B cell (primary cell): ENCODE measurements around the gene IL10RA. TPM values are rescaled to one million over a fixed set of nuclear protein-coding genes. Genes with fewer than 3 reads are reported as not detected.
A peak's percentile ranks its signal among the peaks of the same experiment; 100 is the strongest.
"Not testable (repeated sequence)": the region's sequence is repeated elsewhere in the genome, so short reads cannot be mapped to it uniquely, and the experiment has no call there.

ENCODE experiments used
- ATAC-seq: fragments of 200-7000 bp; cut with Tn5 transposase; one replicate; pipeline ENCODE4 v1.10.0; 2021; ENCODE audit warnings: low read depth, mild to moderate bottlenecking, moderate number of reproducible peaks, moderate library complexity
- CTCF ChIA-PET: fragments of 350-600 bp; sonication (Branson Sonifier 250); formaldehyde crosslinking; loops from one replicate; lab custom pipeline; 2021; ENCODE audit warnings: antibody characterized with exemption, inconsistent platforms; lab: Charles Lee
- POLR2A ChIA-PET: fragments of 350-600 bp; sonication (Branson Sonifier 250); formaldehyde crosslinking; loops from one replicate; lab custom pipeline; 2021; ENCODE audit warnings: antibody characterized with exemption; lab: Charles Lee
- DNase-seq: peaks from one replicate; pipeline ENCODE4 v3.0.0; 2013
- H2AFZ ChIP-seq: 2 replicates; pipeline ENCODE4 v1.6.1; 2012; ENCODE audit warnings: mild to moderate bottlenecking, low read depth, low read length; ENCODE audit not compliant: insufficient read depth, poor library complexity, severe bottlenecking
- H3K27ac ChIP-seq, 2 donors: 1 replicate in 1 of 2; 2 replicates in 1 of 2; pipeline ENCODE4 v1.5.1; 2012 to 2013; ENCODE audit warnings: low read length in 2 of 2, mild to moderate bottlenecking in 2 of 2, moderate library complexity in 1 of 2
- H3K27me3 ChIP-seq, 4 experiments: fragments of 200-600 bp in 1 of 4; sonication (generic) in 1 of 4; replicated peaks in 1 of 4; 1 replicate in 2 of 4; 2 replicates in 2 of 4; pipeline versions ENCODE4 v1.6.1 to v1.7.0; 2013 to 2016; ENCODE audit warnings: low read length in 3 of 4, mild to moderate bottlenecking in 2 of 4, mixed read lengths in 1 of 4, moderate library complexity in 1 of 4; ENCODE audit not compliant: insufficient read depth in 4 of 4, control insufficient read depth in 3 of 4; ENCODE audit errors: control extremely low read depth in 1 of 4
- H3K36me3 ChIP-seq, 2 experiments: replicated peaks in 1 of 2; 1 replicate in 1 of 2; 2 replicates in 1 of 2; pipeline versions ENCODE4 v1.6.1 to v1.7.1; 2013; ENCODE audit warnings: low read length in 1 of 2; ENCODE audit not compliant: insufficient read depth in 2 of 2, control insufficient read depth in 1 of 2; ENCODE audit errors: control extremely low read depth in 1 of 2, extremely low read depth in 1 of 2
- H3K4me1 ChIP-seq, 2 donors: fragments of 200-600 bp in 1 of 2; sonication (generic) in 1 of 2; 1 replicate in 1 of 2; 2 replicates in 1 of 2; pipeline versions ENCODE4 v1.5.1 to v1.6.1; 2013 to 2017; ENCODE audit warnings: low read length in 2 of 2; ENCODE audit not compliant: control insufficient read depth in 2 of 2, insufficient read depth in 2 of 2
- H3K4me2 ChIP-seq: replicated peaks from 2 replicates; pipeline ENCODE3; 2012; ENCODE audit warnings: mild to moderate bottlenecking, low read depth, low read length; ENCODE audit not compliant: poor library complexity, severe bottlenecking
- H3K4me3 ChIP-seq, 5 experiments: fragments of 200-600 bp in 1 of 5; sonication (generic) in 1 of 5; 1 replicate in 3 of 5; 2 replicates in 2 of 5; pipeline versions ENCODE4 v1.5.1 to v1.7.0; 2011 to 2016; ENCODE audit warnings: low read length in 4 of 5, mild to moderate bottlenecking in 4 of 5, low read depth in 2 of 5, control low read depth in 1 of 5, moderate library complexity in 1 of 5; ENCODE audit not compliant: insufficient read depth in 1 of 5; ENCODE audit errors: control extremely low read depth in 1 of 5, extremely low read depth in 1 of 5
- H3K79me2 ChIP-seq: fragments of 200-600 bp; sonication (generic); one replicate; pipeline ENCODE4 v1.6.0; 2016; ENCODE audit warnings: low read length; ENCODE audit not compliant: control insufficient read depth, insufficient read depth
- H3K9ac ChIP-seq: fragments of 200-600 bp; sonication (generic); 2 replicates; pipeline ENCODE4 v1.6.1; 2017; ENCODE audit warnings: mild to moderate bottlenecking, low read length, moderate library complexity
- H3K9me3 ChIP-seq, 3 donors: one replicate each; pipeline versions ENCODE4 v1.6.1 to v1.7.1; 2013; ENCODE audit warnings: low read length in 2 of 3; ENCODE audit not compliant: control insufficient read depth in 2 of 3, insufficient read depth in 1 of 3; ENCODE audit errors: control extremely low read depth in 1 of 3
- H4K20me1 ChIP-seq: 2 replicates; pipeline ENCODE4 v1.6.0; 2012; ENCODE audit warnings: mild to moderate bottlenecking, low read length; ENCODE audit not compliant: insufficient read depth, control insufficient read depth, poor library complexity, severe bottlenecking
- H3K27ac Mint-ChIP-seq: one replicate; pipeline ENCODE4 v1.8.0; 2021; ENCODE audit warnings: mixed read lengths
- H3K27me3 Mint-ChIP-seq: one replicate; pipeline ENCODE4 v1.8.0; 2021; ENCODE audit warnings: mixed read lengths
- H3K4me1 Mint-ChIP-seq: one replicate; pipeline ENCODE4 v1.8.0; 2021; ENCODE audit warnings: mixed read lengths
- H3K4me3 Mint-ChIP-seq: one replicate; pipeline ENCODE4 v1.8.0; 2021; ENCODE audit warnings: mixed read lengths
- H3K9me3 Mint-ChIP-seq: one replicate; pipeline ENCODE4 v1.8.0; 2022; ENCODE audit warnings: mixed read lengths; ENCODE audit not compliant: insufficient read depth
- EZH2 ChIP-seq: IDR thresholded peaks from 2 replicates; pipeline ENCODE4 v1.6.1; 2012; ENCODE audit warnings: borderline replicate concordance, low read depth, mild to moderate bottlenecking, moderate library complexity, low read length; ENCODE audit not compliant: insufficient read depth, poor library complexity, severe bottlenecking
- WGBS: methylation state at CpG from one replicate; pipeline ENCODE4 v1.1.5; 2013; ENCODE audit warnings: missing lambda C conversion rate; ENCODE audit not compliant: insufficient coverage; 5-methylcytosine and 5-hydroxymethylcytosine counted together
- intact Hi-C: fragments of 100-400 bp; cut with micrococcal nuclease; formaldehyde crosslinking; loops from one replicate; pipeline ENCODE4 v1.10.0; 2022
- polyA plus RNA-seq: library from polyadenylated mRNA; depleted of rRNA; stranded (reverse); fragments of >200 nt; gene quantifications from 2 replicates; pipeline ENCODE4 v1.2.3, GENCODE V29; 2012
- total RNA-seq, 2 donors: library from RNA; stranded (reverse); fragments of 120-200 nt in 1 of 2; gene quantifications; 1 replicate in 1 of 2; 2 replicates in 1 of 2; pipeline versions ENCODE4 v1.2.3 to v1.2.4, GENCODE V29; 2013 to 2022
- TF ChIP-seq, protein P1 (sequence below): fragments of 200-600 bp; IDR thresholded peaks from one replicate; pipeline ENCODE4 v1.8.0; 2022; ENCODE audit warnings: antibody characterized with exemption, mild to moderate bottlenecking

IL10RA gene
- total and polyA plus RNA-seq, 2 donors (not counting 1 experiment from before 2014, with no cell fraction given) = 73.3 to 417 TPM

GRCh38 chr11:117976445-117976844 lies 9.7 kb upstream of the IL10RA start:
- Histone ChIP-seq H3K79me2 (peaks cover 3% of the 10 kb centered on the region), H2AFZ (no peak overlapping the region), H3K4me2 (no peak overlapping the region), H3K9me3 (peaks cover 0 to 6% (median 0%) of the 10 kb centered on the region in 3 donors), H3K27me3 (no peaks in the 10 kb centered on the region), H3K36me3 (peaks cover 0 to 2% of the 10 kb centered on the region in 2 experiments), H3K4me1 (peaks cover 26 to 47% of the 10 kb centered on the region in 2 donors), H4K20me1 (no peaks in the 10 kb centered on the region), H3K27ac (no peak overlapping the region), H3K4me3 (no peak overlapping the region), H3K9ac (no peak overlapping the region)
- ChIA-PET POLR2A (interaction anchor here (1.6 to 1.8 kb wide), 2 partner anchors 11 to 16 kb away, joined by 3 to 11 read pairs; partner anchors contain the start of gene IL10RA), CTCF (interaction anchor here (0.6 to 8.1 kb wide), 4 partner anchors 25 to 161 kb away, joined by 3 to 60 read pairs (median 19); no protein-coding TSS in a partner anchor)
- Mint-ChIP-seq H3K27me3 (no peaks in the 10 kb centered on the region), H3K27ac (peak overlapping the region; percentile 26), H3K4me3 (no peak overlapping the region), H3K9me3 (no peaks in the 10 kb centered on the region), H3K4me1 (peaks cover 56% of the 10 kb centered on the region)
- intact Hi-C loops = no loop called here
- TF ChIP-seq, protein P1, sequence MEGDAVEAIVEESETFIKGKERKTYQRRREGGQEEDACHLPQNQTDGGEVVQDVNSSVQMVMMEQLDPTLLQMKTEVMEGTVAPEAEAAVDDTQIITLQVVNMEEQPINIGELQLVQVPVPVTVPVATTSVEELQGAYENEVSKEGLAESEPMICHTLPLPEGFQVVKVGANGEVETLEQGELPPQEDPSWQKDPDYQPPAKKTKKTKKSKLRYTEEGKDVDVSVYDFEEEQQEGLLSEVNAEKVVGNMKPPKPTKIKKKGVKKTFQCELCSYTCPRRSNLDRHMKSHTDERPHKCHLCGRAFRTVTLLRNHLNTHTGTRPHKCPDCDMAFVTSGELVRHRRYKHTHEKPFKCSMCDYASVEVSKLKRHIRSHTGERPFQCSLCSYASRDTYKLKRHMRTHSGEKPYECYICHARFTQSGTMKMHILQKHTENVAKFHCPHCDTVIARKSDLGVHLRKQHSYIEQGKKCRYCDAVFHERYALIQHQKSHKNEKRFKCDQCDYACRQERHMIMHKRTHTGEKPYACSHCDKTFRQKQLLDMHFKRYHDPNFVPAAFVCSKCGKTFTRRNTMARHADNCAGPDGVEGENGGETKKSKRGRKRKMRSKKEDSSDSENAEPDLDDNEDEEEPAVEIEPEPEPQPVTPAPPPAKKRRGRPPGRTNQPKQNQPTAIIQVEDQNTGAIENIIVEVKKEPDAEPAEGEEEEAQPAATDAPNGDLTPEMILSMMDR = no peak
- no peak for TF ChIP-seq EZH2
- ATAC-seq = no peak
- no peak for DNase-seq
- 91% methylated on average over 4 of the region's 4 CpGs for WGBS

DNA sequence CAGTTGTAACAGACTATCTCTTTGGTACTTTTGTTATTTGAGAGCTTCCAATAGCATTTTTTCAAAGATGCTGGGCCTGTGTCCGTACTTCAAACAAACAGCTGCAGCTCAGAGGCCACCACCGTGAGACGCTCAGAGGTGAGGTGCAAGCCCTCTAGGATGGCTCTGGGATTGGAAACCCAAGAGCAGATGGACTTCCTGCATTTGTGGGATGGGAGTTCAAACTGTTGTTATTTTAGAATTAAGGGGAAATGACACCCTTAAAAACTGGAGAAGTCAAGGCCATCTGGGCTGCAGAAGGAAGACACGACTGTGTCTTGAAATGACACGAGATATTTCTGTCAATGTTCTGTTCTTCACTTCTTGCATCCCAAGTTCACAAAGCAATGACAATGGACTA lies 9.2 kb upstream of the IL10RA start:
- no peak overlapping the region for H3K4me3 ChIP-seq
- H3K9me3 ChIP-seq = peaks cover 0 to 6% (median 0%) of the 10 kb centered on the region in 3 donors
- no peak overlapping the region for H3K4me2 ChIP-seq
- Mint-ChIP-seq H3K27me3 (no peaks in the 10 kb centered on the region), H3K4me1 (peaks cover 59% of the 10 kb centered on the region), H3K4me3 (no peak overlapping the region), H3K9me3 (no peaks in the 10 kb centered on the region), H3K27ac (no peak overlapping the region)
- H3K79me2 ChIP-seq = peaks cover 3% of the 10 kb centered on the region
- intact Hi-C loops = no loop called here
- WGBS = 13% methylated on average over 5 of the region's 5 CpGs
- CTCF ChIA-PET = interaction anchor here (0.6 to 8.1 kb wide), 4 partner anchors 25 to 162 kb away, joined by 3 to 60 read pairs (median 19); no protein-coding TSS in a partner anchor
- TF ChIP-seq, protein P1 = no peak
- no peak for TF ChIP-seq EZH2
- no peaks in the 10 kb centered on the region for H3K27me3 ChIP-seq
- H3K9ac ChIP-seq = no peak overlapping the region
- POLR2A ChIA-PET = interaction anchor here (1.6 to 1.8 kb wide), 2 partner anchors 10 to 16 kb away, joined by 3 to 11 read pairs; partner anchors contain the start of gene IL10RA
- no peak overlapping the region for H2AFZ ChIP-seq
- H4K20me1 ChIP-seq = no peaks in the 10 kb centered on the region
- no peak for ATAC-seq
- H3K27ac ChIP-seq = no peak overlapping the region
- no peak for DNase-seq
- peaks cover 0 to 2% of the 10 kb centered on the region in 2 experiments for H3K36me3 ChIP-seq
- peaks cover 26 to 47% of the 10 kb centered on the region in 2 donors for H3K4me1 ChIP-seq

DNA sequence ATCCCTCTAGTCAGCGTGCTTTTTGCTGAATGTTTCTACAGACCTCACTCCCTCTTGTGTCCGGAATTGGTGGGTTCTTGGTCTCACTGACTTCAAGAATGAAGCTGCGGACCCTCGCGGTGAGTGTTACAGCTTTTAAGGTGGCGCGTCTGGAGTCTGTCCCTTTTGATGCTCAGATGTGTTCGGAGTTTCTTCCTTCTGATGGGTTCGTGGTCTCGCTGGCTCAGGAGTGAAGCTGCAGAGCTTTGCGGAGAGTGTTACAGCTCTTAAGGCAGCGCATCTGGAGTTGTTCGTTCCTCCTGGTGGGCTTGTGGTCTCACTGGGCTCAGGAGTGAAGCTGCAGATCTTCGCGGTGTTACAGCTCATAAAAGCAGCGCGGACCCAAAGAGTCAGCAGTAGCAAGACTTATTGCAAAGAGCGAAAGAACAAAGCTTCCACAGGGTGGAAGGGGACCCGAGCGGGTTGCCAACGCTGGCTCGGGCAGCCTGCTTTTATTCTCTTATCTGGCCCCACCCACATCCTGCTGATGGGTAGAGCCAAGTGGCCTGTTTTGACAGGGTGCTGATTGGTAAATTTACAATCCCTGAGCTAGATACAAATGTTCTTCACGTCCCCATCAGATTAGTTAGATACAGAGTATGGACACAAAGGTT lies 8.5 kb upstream of the IL10RA start:
- ChIA-PET POLR2A (interaction anchor here (1.6 to 2.6 kb wide), 3 partner anchors 9 to 19 kb away, joined by 3 to 11 read pairs (median 10); partner anchors contain the start of gene IL10RA), CTCF (interaction anchor here (1.5 to 8.1 kb wide), 4 partner anchors 10 to 75 kb away, joined by 5 to 60 read pairs (median 26); no protein-coding TSS in a partner anchor)
- H3K27ac ChIP-seq, H3K9ac ChIP-seq, H2AFZ ChIP-seq, H3K9me3 ChIP-seq, DNase-seq, intact Hi-C loops, H4K20me1 ChIP-seq, H3K4me3 ChIP-seq, H3K27me3 Mint-ChIP-seq, H3K4me2 ChIP-seq, H3K79me2 ChIP-seq, H3K27me3 ChIP-seq, H3K4me3 Mint-ChIP-seq, ATAC-seq, H3K36me3 ChIP-seq, H3K9me3 Mint-ChIP-seq: not testable (repeated sequence)
- H3K4me1 Mint-ChIP-seq = peaks cover 59% of the 10 kb centered on the region
- peaks cover 28 to 49% of the 10 kb centered on the region in 2 donors for H3K4me1 ChIP-seq
- H3K27ac Mint-ChIP-seq = peak overlapping the region; percentile 26
- WGBS = 75% methylated on average over 17 of the region's 23 CpGs
